Activated CD8-positive, alpha-beta memory T cell treated with anti-CD3 and anti-CD28 coated beads, Interleukin-2, amount 50 U/mL, for 24 hours (primary cell): Measurements from ENCODE around the gene DLGAP1.

ENCODE experiments used
- DNase-seq: peaks from one replicate; pipeline ENCODE4 v3.0.0-alpha.2; 2020; ENCODE audit errors: extremely low read depth

Gene DLGAP1

DNA sequence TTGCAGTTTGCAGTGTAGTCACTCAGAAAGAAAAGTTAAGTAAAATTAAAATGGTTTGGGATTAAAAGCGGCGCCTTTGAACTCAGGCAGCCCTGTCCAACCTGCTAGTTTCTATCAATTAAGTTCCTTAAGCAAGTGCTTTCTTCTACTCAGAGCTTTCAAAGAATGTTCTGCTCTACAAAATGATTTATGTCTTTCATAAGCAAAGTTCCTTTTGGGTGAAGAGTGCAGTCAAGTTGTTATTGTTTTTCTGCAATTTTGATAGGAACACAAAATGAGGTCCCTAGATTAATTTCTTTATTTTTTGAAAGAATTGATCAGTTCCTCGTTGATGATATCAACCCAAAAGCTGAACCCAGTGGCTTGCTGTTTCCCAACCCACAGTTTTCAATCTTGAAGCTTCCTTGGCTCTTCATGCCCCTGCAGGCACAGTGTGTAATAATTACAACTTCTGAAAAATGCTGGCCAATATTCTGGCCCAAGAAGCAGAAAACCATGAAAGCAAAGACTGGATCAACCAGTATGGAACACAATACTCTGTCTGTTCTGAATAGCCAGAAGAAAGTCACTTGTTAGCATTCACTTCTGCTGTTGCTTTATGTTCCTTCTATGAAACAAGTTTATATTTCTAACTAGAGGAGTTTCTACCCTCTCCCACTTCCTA, 916.0 kb downstream of the DLGAP1 start:
- no peak for DNase-seq

DNA sequence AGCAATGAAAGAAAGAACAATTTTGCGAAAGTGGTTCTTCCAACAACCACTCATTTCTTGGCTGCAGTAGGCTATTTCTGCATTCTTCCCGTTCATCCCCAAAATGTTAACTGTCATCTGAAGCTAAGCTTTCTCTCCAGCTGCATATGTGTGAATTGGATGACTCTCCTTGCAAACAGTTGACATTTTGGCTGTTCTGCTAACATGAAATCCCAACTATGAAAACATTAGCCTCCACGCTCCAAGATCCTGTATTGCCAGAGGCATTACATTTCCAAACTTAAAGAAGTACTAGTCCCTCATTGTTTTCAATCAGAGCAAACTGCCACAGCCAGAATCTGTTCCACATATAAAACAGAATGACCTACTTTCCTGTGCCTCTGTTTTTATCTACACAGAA, 916.7 kb downstream of the DLGAP1 start:
- no peak for DNase-seq

DNA sequence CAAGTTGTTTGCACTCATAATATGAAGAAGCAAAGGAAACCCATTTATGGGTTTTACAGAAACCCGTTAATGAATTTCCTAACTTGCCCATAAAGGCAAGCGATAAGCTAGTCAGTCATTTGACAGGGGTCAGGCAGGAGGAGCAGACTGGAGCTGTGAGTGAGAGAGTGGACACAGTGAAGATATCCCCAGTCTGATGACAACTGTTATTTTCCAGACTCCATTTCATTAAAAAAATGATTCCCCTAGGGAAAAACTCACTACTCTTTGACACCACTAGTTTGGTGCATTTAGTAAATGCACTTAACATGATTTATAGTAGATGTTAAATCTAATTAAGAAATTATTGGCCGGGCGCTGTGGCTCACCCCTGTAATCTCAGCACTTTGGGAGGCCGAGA, 924.3 kb downstream of the DLGAP1 start:
- no peak for DNase-seq

DNA sequence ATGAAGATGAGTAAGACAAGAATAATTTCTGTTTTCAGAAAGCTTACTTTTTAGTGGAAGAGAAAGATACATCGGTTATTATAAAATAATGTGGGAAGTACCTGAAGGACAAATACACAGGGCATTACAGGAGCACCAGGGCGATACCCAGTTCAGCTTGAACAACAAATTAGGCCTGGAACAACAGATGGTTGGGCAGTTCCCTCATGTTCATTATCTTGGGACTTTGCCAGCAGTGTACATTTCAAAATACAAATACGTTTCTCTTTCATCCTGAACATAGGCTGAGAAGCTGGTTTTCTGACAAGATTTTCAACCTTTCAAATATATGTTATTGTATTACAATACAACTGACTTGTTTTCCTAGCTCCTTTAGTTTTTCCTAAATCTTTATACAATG, 925.5 kb downstream of the DLGAP1 start:
- no peak for DNase-seq

DNA sequence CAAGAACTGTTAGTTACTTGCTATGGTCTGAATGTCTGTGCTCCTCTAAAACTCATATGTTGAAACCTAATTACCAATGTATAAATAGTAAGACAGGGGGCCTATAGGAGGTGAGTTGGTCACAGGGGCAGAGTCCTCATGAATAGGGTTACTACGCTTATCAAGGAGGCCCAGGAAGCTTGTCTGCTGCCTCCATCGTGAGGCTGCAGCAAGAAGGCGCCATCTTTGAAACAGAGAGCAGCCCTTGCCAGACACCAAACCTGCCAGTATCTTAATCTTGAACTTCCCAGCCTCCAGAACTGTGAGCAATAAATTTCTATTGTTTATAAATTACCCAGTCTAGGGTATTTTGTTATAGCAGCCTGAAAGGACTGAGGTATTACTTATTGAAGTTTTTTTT, 926.0 kb downstream of the DLGAP1 start:
- DNase-seq, result no peak

DNA sequence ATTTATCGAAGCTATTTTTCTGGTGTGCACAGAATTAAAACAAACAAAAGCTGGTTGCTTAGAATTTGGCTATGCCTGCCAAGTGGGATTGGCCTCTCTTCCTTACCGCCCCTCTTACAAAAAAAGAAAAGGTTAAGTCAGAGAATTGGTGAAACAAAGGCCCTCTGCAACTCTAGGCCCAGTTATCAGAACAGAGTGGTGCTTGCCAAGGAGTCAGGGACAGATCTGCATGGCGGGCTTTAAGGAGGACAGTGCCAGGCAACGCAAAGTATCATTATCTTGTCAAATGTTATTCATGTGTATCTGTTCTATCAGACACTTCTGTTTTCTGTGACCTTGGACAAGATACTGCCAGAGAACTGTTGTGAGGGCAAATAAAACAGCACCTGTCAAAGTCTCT, 926.9 kb downstream of the DLGAP1 start:
- no peak for DNase-seq

DNA sequence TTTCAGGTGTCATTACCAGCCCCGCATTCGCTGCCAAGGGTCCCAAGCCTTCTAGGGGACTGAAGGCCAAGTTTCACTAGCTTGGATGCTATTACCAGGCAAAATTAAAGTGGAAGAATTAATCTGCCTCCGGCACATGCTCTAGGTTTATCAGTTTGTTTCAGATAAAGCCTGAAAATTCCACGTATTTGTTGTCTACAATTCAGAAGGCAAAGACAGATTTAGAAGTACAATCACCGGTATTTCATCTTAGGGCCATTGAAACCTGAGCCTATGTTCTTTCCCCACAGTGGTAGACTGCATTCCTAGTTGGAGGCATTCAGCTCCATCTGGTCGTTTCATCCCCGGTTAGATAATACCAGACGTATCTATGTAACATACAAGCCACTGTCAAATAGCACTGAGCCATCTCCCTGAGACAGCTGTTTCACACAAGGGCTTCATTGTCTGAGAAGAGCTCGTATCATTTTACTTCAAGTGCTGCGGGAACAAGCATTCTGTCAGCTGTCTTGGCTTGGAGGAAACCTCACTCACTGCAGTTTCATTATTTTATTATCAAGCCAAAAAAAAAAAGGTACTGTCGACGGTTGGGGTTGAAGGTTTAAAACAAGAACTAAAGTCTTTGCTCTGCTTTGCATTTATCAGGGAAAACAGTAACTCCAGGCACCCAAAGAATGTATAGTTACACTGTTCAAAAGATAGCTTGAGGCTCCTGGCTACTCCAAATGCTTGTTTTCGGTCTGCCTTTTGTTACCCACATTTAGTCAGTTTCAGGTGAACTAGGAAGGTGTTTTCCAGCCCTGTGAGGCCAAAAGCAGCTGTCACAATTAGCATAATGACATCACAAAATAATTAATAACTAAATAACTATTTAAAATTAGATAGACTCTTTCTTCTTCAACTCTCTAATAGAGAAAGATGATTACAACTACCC, 928.4 kb downstream of the DLGAP1 start:
- DNase-seq, result no peak

DNA sequence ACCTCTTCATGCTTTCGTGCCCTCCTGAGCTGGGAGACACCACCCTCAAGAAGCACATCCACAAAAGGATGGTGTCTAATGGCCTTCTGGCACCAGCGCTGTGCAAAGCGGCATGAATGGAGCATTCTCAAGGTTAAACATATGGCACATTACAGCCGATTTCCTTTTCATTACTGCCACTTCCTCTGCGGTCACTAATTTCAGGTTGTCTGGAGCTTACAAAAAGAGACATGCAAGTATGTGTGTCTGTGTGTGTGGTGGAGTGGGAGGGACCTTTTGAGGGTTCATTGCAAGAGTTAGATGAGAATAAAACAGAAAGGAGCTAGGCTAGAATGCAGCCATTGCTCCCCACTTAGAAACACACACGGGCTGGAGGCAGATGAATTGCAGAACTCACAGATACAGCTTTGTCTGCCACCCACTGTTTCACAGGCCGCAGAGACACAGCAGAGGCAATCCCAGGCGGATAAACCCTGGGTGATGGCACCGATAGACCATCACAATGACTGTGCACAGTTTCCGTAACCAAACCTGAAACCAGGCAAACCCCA, 929.2 kb downstream of the DLGAP1 start:
- no peak for DNase-seq

DNA sequence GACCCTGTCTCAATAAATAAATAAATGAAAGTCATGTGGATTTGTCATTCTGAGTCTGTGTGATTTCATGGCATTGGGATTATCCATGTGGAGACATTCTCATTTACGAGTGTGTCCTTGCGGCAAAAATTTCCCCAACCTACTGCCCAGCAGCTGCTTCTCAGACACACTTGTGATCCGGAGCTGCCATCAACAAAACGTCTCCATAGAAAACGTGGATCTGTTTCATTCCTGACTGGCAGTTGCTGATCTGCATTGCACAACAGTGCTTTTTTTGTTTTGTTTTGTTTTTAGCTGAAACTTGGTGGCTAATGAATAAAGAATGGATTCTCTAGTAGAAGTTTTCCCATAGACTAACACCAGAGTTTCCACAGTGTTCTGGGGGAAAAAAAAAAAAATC, 930.4 kb downstream of the DLGAP1 start:
- no peak for DNase-seq

DNA sequence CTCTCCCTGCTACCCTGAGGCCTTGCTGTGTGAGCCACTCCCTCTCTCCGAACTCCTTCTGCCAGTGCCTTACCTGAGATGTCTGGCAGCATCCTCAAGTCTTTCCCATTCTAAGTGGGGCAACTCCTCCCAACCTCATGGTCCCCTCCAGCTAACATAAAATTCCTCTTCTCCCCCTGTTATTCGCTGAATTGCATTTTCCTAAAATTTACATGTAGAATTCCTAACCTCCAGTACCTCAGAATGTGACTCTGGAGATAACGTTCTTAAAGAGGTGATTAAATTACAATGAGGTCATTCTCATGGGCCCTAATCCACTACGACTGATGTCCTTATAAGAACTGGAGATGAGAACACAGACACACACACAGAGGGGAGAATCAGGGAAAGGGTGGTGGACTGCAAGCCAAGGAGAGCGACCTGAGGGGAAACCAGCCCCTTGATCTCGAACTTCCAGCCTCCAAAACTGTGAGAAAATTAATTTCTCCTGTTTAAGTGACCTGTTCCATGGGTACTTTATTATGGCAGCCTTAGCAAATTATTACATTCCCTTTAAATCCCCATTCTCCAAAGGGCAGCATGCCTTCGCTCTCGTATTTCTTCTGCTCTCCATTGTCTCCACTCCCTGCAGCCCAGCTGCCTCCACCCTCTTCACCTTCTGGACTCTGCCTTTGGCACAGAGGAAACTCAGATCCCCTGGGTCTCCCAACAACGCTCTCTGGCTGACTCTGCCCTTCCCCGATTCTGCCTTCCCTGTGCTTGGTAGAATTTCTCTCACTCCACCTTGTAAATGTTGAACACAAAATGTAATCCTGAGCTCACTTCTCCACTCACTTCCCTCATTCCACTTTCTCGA, 934.6 kb downstream of the DLGAP1 start:
- no peak for DNase-seq

DNA sequence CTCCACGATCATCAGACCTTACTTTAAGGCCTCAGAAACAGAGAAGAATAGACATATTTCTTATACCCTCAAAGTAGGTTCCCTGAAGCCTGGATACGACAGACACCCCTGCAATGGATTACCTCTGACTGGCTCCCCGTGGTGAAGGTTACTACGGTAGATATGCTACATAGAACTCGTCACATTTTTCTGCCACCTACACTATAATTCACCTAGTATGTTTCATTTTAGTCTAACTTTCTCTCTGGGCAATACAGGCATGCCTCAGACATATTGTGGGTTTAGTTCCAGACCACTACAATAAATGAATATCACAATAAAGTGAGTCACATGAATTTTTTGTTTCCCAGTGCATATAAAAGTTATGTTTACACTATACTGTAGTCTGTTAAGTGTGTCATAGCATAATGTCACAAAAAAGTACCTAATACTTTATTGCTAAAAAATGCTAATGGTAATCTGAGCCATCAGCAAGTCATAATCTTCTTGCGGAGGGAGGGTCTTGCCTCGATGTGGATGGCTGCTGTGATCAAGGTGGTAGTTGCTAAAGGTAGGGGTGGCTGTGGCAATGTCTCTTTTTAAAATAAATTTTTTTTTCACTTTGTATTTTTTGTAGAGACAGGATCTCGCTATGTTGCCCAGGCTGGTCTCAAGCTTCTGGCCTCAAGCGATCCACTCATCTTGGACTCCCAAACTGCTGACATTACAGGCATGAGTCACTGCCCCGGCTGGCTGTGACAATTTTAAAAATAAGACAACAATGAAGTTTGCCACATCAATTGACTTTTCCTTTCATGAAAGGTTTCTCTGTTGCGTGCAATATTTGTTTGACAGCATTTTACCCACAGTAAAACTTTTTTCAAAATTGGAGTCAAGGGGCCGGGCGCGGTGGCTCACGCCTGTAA, 940.5 kb downstream of the DLGAP1 start:
- DNase-seq, result no peak

DNA sequence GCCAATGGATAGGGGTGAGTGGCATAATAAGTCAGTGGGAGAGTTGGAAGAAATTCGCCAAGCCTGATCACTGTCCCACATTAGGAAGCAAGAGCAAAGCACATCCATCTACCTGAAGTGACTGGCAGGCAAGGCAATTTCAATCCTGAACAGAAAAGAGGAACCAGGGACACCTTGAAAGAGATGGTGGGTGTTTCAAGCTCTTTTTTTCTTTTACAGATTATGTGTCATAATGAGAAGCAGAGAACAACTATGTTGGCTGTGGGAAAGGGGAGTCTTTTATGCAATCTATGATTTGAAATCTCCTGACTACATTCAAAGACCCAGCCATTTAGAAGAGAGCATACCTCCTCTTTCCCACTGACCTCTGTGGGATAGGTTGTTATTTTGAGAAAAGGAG, 941.6 kb downstream of the DLGAP1 start:
- no peak for DNase-seq

DNA sequence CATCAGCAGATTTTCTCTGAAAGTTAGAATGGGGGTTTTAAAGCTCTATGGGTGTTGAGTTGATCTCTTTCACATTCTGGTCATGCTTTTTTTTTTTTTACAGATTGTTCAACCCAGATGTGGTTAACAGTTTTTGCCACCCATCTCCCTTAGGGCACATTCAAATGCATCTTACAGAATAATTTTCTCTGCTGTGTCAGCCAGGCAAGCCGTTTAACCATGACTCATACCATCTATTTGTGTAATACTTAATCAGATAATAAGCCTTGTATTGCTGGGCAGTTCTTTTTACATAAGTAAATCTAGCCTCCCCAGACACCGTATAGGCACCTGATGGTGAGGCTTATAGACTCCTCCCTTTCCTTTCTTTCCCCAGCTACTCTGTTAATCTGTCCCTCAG, 943.1 kb downstream of the DLGAP1 start:
- DNase-seq, result no peak

DNA sequence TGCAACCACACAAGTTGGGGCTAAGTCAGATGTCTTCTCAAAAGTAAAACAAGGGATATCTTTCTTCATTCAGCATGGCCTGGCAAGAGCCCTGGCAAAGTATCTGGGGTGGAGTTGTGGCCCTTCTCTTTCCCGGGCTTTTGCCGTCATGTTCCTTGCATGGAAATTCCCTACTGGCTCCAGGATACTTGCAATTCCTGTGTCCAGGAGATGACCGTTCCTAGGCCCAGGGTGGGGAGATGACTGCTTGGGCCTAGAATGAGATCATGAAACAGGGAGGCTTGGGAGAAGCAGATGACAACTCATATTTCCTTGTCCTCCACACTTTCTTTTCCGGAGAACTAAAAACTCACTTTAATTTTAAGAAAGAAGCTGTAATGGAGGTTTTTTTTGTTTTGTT, 944.2 kb downstream of the DLGAP1 start:
- DNase-seq, result no peak

DNA sequence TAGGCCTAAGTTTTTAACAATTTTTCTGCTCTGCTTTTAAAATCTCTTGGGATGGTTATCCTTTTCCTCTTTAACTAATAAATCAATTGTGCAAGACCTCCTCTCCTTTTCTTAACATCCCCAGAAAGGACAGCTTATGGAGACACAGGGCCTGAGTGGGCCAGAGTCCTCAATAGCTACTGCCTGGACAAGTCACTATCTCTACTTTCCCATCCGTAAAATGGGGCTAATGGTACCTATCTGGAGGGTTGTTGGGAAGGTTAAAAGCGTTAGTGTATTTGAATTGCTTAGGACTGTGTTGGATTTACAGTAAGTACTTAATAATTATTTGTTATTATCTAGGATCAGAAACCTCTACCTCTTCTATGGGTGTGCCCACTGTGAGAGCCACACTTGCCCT, 945.1 kb downstream of the DLGAP1 start:
- DNase-seq, result no peak

DNA sequence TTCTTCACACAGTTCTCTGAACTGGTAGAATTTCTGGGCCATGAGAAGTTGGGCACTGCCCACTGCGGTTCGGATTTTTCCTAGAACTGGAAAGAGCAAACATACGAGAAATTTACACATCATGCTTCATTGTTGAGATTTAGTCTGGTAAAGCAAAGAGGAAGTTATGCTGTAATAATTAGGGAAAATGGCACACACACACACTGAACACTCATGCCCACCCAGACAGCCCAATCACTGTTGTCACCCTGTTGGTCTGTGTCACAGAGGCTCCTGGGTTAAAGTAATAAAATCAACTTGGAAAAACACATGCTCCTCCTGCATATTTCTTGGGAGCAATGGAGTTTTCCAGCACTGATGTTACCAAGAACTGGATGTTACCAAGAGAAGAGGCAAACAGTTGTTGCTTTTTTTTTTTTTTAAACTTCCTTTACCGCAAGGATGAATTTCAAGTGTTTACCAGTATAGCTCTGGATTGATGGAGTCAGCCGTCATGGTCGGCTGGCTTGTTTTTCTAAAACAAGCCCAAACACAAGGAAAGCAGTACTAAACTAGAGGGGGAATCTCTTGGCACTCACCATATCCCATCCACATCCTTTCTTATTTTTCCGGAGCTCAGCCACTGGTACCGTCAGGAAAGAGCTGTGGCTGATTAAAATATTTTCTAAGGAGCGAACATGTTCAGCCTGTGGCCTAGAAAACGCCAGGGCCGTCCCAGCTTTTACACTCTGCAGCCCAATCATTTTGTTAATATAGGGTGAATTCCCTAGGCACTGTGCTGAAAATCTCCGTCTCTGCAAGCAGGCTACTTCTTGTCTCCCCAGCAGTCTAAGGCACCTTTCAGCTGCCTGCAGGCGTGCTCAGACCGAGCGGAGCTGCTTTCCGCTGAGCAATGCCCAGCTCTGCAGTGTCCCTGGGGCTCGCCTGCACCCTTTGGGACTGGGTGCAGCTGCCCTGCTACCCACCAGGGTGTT, 946.2 kb downstream of the DLGAP1 start:
- DNase-seq, result no peak

DNA sequence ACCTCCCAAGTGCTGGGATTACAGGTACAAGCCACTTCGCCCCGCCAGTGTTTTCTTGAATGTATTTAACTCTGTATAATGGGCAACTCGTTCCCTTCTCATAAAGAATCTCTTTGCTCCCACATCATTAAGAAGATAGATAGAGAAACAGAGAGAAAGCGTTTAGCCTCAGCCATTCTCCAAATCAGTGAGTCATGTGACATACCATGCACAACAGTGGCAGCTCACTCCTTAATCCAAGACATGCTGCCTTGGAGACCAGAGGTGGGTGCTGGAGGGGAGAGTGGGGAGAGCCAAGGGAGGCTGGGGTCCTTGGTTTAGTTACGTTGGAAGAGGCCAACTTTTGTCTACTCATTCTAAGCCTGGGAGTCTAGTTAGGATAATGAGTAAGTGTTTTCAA, 950.5 kb downstream of the DLGAP1 start:
- DNase-seq, result no peak

DNA sequence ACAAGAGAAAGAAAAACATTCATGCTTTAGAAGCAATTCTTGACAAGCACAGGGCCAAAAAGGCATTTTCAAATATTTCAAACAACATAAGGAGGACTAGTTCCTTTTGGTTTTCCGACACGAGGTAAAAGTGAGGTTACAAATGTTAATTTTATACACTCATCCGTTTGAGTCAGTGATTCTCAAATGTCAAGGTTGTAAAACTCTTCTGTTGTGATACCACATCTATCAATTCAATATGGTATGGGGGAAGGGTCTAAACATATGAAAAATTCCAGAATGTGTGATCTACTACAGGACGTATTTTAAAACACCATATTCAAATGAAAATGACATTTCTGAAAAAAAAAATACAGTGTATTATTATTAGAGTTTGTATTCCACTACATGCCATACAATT, 952.5 kb downstream of the DLGAP1 start:
- DNase-seq, result no peak

DNA sequence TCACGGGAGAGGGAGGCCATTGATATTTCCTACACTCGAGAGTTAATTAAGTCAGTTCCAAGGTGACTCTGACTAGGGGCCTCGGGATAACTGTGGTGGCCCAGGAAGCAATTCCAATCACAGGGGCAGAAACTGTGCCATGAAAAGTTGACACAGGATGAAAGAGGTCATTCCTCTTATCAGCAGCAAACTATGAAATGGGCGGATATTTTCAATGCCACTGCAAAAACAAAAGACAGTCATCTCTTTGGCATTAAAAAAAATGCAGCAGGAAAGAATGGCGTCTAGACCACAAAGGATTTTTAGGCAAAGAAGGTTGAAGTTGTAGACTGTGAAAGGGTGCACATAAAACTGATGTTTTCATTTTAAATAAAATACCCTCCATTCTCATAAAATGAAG, 955.1 kb downstream of the DLGAP1 start:
- DNase-seq, result no peak

DNA sequence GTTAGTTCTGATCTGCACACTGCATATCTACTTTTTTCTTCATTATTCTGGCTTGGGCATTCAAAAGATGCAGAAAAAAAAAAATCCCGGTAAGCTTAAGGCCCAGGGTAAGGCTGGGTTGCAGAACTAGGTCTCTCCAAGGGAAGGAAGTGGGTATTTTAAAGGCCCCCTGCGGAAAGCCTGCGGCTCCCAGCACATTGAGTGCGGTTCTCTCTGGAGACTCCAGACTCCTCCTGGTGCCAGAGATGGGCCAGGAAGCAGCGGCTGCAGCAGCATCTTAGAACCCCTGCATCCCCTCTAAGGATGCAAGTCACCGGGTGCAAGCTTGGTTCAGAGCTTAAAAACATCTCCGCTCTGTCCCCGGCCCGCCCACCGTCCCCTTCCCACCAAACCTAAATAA, 955.6 kb downstream of the DLGAP1 start:
- DNase-seq, result no peak
